ENCODE measurements around the gene TELO2. TPM values are rescaled to one million over a fixed set of nuclear protein-coding genes. Genes with fewer than 3 reads are reported as not detected.

The TELO2 gene
- total and polyA plus RNA-seq, 4 donors = 12.9 to 19.3 (median 16.2) TPM

DNA sequence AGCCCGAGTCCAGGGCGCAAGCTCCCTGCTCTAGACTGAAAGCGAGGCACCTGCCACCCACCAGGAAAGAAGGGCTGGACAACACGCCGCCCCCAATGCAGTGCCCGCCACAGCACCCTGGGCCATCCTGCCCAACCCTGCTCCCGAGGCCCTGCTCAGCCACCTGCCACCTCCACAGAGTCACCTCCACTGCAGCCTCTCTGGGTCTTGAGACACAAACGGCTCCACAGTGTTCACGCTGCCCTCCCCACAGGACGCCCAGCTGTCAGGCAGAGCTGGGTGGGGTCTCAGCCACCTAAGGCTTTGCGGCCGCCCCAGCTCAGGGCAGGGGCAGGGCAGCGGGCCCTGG is 27.6 kb upstream of the TELO2 start:
- Histone ChIP-seq H3K9ac (ENCODE audit: low read depth in 1 of 2, low read length in 2 of 2) (no peak overlapping the region), H3K4me1 (ENCODE audit: control insufficient read depth in 4 of 4, insufficient read depth in 4 of 4, low read length in 3 of 4) (peaks cover 0 to 3% (median under 1%) of the 10 kb centered on the region in 4 donors), H3K36me3 (ENCODE audit: control insufficient read depth in 4 of 4, insufficient read depth in 3 of 4, low read depth in 1 of 4, low read length in 3 of 4) (peaks cover 0 to 11% (median 5%) of the 10 kb centered on the region in 4 donors), H3K4me3 (ENCODE audit: low read depth in 1 of 3, low read length in 3 of 3) (no peak overlapping the region), H3K27ac (ENCODE audit: low read depth in 1 of 2, low read length in 2 of 2) (no peak overlapping the region), H3K9me3 (ENCODE audit: control insufficient read depth in 4 of 4, low read length in 3 of 4) (no peaks in the 10 kb centered on the region), H3K27me3 (ENCODE audit: control insufficient read depth in 4 of 4, insufficient read depth in 4 of 4, low read length in 3 of 4) (no peaks in the 10 kb centered on the region)
- TF ChIP-seq JUND (IDR thresholded peaks at IDR 0.05) = no peak
- WGBS = 98% methylated on average over 13 of the region's 13 CpGs
- no peak for DNase-seq (ENCODE audit: low spot score)

DNA sequence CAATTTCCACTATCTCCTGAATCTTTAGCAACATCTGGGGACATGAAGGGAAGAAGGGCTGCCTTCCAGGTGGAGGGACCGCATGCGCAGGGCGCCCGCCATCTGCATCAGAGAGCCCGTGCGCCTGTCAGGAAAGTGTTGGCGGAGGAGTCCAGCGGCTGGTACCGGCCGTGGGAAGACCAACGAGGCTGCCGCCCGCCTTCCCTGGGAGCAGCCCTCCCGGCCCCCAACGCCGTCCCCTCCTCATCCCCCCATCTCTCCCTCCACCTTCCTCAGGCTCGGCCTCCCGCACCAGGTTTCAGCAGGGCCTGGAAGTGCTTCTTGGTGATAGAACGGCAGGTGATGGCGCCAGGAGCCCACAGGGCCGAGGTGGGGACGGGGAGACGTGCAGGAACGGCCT is 27.1 kb upstream of the TELO2 start:
- 94% methylated on average over 24 of the region's 24 CpGs for WGBS

DNA sequence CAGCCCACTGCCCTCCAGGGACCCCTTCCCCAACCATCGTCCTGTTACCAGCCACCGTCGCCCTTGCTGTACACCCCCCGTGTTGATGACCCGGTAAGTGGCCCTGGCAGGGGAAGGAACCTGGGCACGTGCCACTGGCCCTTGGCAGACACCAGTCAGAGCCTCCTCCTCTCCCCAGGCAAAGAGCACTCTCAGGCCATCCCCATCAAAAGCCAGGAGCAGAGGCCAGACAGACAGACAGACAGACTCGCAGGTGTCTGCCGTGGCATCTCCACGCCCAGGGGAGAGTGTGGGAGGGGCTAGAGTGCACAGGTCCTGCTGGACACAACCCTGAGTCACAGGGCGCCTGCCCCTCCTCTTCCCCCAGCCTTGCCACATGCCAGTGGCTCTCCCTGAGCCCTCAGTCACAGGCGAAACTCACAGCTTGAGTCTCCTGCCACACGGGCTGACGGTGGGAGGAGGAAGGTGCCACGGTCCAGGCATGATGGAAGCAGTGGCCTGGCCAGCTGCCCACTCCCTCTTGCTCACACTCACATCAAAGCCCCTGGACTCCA is 26.1 kb upstream of the TELO2 start:
- no peak for DNase-seq (ENCODE audit: low spot score)
- TF ChIP-seq GABPA (IDR thresholded peaks at IDR 0.05 in 1 of 2, conservative IDR thresholded peaks at IDR 0.05 in 1 of 2) = no peak
- TF ChIP-seq, protein P1, sequence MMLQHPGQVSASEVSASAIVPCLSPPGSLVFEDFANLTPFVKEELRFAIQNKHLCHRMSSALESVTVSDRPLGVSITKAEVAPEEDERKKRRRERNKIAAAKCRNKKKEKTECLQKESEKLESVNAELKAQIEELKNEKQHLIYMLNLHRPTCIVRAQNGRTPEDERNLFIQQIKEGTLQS (IDR thresholded peaks at IDR 0.05) = no peak
- TF ChIP-seq HNF4A (conservative IDR thresholded peaks at IDR 0.05) = no peak
- TF ChIP-seq FOXA1 (IDR thresholded peaks at IDR 0.05) = no peak
- TF ChIP-seq NR2F2 (IDR thresholded peaks at IDR 0.05) = no peak
- TF ChIP-seq FOXA2 (IDR thresholded peaks at IDR 0.05) = no peak
- no peak for TF ChIP-seq HNF4G (IDR thresholded peaks at IDR 0.05)
- H3K27me3 ChIP-seq (ENCODE audit: control insufficient read depth in 4 of 4, insufficient read depth in 4 of 4, low read length in 3 of 4) = no peaks in the 10 kb centered on the region
- no peak overlapping the region for H3K27ac ChIP-seq (ENCODE audit: low read depth in 1 of 2, low read length in 2 of 2)
- no peaks in the 10 kb centered on the region for H3K9me3 ChIP-seq (ENCODE audit: control insufficient read depth in 4 of 4, low read length in 3 of 4)
- 79% methylated on average over 14 of the region's 14 CpGs for WGBS
- peaks cover 0 to 3% (median under 1%) of the 10 kb centered on the region in 4 donors for H3K36me3 ChIP-seq (ENCODE audit: control insufficient read depth in 4 of 4, insufficient read depth in 3 of 4, low read depth in 1 of 4, low read length in 3 of 4)
- no peak overlapping the region for H3K4me3 ChIP-seq (ENCODE audit: low read depth in 1 of 3, low read length in 3 of 3)
- H3K9ac ChIP-seq (ENCODE audit: low read depth in 1 of 2, low read length in 2 of 2) = no peak overlapping the region
- peaks cover 0 to 16% (median 10%) of the 10 kb centered on the region in 4 donors for H3K4me1 ChIP-seq (ENCODE audit: control insufficient read depth in 4 of 4, insufficient read depth in 4 of 4, low read length in 3 of 4)

More for the DNA sequence above, 27.1 kb upstream of the TELO2 start:
- H3K9me3 ChIP-seq (ENCODE audit: control insufficient read depth in 4 of 4, low read length in 3 of 4) = no peaks in the 10 kb centered on the region
- peaks cover 0 to 8% (median 4%) of the 10 kb centered on the region in 4 donors for H3K4me1 ChIP-seq (ENCODE audit: control insufficient read depth in 4 of 4, insufficient read depth in 4 of 4, low read length in 3 of 4)
- peaks cover 0 to 5% (median 3%) of the 10 kb centered on the region in 4 donors for H3K36me3 ChIP-seq (ENCODE audit: control insufficient read depth in 4 of 4, insufficient read depth in 3 of 4, low read depth in 1 of 4, low read length in 3 of 4)
- no peak overlapping the region for H3K9ac ChIP-seq (ENCODE audit: low read depth in 1 of 2, low read length in 2 of 2)
- TF ChIP-seq, protein P1 (IDR thresholded peaks at IDR 0.05) = no peak
- no peak for TF ChIP-seq HNF4A (conservative IDR thresholded peaks at IDR 0.05)
- TF ChIP-seq TAF1 (conservative IDR thresholded peaks at IDR 0.05) = no peak
- TF ChIP-seq GABPA (IDR thresholded peaks at IDR 0.05 in 1 of 2, conservative IDR thresholded peaks at IDR 0.05 in 1 of 2) = no peak
- TF ChIP-seq RAD21 (IDR thresholded peaks at IDR 0.05) = no peak
- no peak for TF ChIP-seq FOXA2 (IDR thresholded peaks at IDR 0.05)
- TF ChIP-seq EGR1 (IDR thresholded peaks at IDR 0.05; ENCODE audit: low read depth in 2 of 2) = no peak
- TF ChIP-seq, protein P2, sequence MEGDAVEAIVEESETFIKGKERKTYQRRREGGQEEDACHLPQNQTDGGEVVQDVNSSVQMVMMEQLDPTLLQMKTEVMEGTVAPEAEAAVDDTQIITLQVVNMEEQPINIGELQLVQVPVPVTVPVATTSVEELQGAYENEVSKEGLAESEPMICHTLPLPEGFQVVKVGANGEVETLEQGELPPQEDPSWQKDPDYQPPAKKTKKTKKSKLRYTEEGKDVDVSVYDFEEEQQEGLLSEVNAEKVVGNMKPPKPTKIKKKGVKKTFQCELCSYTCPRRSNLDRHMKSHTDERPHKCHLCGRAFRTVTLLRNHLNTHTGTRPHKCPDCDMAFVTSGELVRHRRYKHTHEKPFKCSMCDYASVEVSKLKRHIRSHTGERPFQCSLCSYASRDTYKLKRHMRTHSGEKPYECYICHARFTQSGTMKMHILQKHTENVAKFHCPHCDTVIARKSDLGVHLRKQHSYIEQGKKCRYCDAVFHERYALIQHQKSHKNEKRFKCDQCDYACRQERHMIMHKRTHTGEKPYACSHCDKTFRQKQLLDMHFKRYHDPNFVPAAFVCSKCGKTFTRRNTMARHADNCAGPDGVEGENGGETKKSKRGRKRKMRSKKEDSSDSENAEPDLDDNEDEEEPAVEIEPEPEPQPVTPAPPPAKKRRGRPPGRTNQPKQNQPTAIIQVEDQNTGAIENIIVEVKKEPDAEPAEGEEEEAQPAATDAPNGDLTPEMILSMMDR (IDR thresholded peaks at IDR 0.05; ENCODE audit: low read depth, low read length, missing input control) = no peak
- no peak for TF ChIP-seq JUND (IDR thresholded peaks at IDR 0.05)
- TF ChIP-seq HNF4G (IDR thresholded peaks at IDR 0.05) = no peak
- H3K27ac ChIP-seq (ENCODE audit: low read depth in 1 of 2, low read length in 2 of 2) = no peak overlapping the region
- no peak overlapping the region for H3K4me3 ChIP-seq (ENCODE audit: low read depth in 1 of 3, low read length in 3 of 3)
- no peak for DNase-seq (ENCODE audit: low spot score)
- H3K27me3 ChIP-seq (ENCODE audit: control insufficient read depth in 4 of 4, insufficient read depth in 4 of 4, low read length in 3 of 4) = no peaks in the 10 kb centered on the region
